HG02852 (cell line): Measurements from ENCODE around the gene ST6GAL2.

Experiments used
- ATAC-seq: cut with Tn5 transposase; IDR thresholded peaks from one replicate; pipeline ENCODE4 v1.9.1; 2021; ENCODE audit warnings: mild to moderate bottlenecking, moderate library complexity; ENCODE audit not compliant: unreplicated experiment

Gene ST6GAL2

DNA sequence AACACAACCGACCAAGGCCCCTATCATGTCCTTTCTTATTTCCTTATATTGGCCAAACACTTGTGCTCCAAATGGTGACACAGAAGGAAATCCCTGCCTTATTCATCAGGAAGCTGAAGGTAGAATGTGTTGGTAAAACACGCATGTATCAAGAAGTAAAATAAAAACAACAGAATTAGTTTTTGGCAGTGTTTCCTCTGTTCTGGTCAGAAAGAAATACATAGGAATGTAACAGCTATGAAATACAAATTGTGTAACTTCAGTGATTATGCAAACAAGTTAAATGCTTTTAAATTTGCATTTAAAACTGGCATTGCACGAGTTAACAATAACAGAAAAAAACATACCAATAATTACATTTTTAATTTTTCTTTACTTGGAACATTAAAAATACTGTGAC lies 19.3 kb downstream of the ST6GAL2 start:
- ATAC-seq, result no peak

DNA sequence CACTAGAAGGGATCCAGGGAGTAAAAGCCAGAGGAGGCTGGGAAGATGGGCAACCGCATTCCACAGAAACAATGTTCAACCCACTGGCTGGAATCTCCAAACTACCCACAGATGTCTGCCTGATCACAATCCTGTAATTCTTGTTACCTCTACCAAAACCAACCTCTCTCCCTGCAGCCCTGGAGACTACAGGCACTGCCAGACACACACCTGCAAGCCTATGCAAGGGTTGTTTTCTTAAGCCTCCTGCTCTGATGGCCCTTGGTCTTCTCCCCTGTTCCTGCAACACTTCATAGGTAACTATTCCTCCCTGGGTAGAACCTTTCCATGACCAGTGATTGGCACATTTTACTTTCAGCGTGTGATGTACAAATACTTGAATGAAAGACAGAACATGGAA lies 21.9 kb downstream of the ST6GAL2 start:
- no peak for ATAC-seq

DNA sequence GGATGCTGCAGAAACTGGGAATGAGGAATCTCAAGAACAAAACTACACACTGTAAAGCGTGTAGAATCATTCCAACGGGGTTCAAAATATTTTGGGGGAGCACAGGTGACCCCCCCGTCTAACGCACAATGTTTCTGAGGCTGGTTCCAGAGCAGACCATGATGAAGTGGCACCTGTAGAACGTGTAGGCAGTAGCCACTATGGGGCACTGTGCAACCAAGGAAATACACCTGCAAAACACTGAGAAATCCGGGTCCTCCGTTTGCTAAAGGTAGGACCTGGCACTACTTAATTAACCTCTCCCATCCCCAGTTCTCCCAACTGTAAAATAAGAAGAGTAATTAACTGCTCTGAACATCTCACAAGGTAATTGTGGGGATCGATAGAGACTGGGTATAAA lies 22.6 kb downstream of the ST6GAL2 start:
- ATAC-seq, result no peak

- ATAC-seq, result no peak
Observed at GRCh38 chr2:106859498-106859897, 26.5 kb downstream of the ST6GAL2 start.

DNA sequence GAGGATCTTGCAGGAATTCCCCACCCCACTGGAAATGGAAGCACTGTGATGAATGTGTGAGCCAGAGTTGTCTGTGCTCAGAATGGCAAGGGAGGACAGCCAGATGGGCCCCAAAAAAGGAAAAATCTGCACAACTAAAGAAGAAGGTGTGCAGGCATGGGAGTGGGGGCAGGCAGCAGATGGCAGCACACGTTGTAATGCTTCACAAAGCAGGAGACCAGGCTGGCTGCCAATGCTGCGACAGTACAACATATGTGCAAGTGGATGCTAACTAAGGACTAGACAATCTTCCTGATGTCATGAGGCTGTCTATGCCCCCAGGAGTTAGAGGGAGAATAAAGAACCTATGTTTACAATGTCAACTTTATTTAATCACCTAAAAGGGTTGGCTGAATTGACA lies 27.2 kb downstream of the ST6GAL2 start:
- ATAC-seq, result no peak

GRCh38 chr2:106857882-106858478 lies 28.0 kb downstream of the ST6GAL2 start:
- no peak for ATAC-seq

DNA sequence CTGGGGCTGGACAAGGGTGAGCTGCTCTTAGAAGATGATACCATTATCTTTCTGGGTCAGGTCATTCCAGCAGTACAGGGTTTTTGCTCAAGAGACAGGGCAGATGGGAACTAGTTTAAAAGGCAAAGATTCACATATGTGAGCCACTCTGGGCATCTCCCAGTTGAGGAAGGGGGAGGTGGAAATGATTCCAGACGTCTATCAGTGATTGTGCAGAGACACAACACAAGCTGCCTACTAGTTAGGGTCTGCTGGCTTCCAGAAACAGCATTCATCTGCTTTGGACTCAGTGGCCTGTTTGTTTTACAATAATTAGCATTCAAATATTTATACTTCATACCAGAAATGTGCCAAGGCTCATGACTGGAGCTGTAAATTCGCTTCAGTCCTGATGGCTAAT lies 32.3 kb downstream of the ST6GAL2 start:
- ATAC-seq, result no peak

DNA sequence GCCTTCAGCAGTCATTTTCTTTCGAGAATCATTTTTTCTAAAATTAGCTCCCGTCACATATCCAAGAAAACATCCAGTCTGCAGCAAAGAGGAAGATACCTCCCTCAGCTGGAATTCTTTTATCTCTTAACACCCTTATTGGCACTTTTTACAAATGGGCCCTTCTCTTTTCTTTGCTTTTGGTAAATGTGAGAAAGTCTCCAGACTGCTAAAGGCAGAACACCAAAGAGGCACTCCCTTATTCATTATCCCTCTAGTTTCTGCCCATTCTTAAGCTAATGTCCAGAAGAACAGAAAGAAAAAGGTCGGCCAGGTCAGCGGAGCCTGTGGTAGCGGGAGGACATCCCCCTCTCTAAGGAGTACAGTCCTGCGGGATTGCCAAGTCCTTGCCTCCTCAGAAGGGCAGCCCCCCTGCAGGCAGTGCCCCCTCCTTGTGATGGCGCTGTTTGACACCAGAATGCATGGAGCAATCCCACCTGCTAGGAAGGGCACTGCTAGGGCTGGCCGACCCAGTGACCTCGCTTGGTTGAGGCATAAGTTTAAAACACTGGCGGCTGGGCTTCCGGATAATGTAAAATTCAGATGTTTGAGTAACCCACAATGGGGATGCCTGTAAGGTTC lies 34.0 kb downstream of the ST6GAL2 start:
- no peak for ATAC-seq

DNA sequence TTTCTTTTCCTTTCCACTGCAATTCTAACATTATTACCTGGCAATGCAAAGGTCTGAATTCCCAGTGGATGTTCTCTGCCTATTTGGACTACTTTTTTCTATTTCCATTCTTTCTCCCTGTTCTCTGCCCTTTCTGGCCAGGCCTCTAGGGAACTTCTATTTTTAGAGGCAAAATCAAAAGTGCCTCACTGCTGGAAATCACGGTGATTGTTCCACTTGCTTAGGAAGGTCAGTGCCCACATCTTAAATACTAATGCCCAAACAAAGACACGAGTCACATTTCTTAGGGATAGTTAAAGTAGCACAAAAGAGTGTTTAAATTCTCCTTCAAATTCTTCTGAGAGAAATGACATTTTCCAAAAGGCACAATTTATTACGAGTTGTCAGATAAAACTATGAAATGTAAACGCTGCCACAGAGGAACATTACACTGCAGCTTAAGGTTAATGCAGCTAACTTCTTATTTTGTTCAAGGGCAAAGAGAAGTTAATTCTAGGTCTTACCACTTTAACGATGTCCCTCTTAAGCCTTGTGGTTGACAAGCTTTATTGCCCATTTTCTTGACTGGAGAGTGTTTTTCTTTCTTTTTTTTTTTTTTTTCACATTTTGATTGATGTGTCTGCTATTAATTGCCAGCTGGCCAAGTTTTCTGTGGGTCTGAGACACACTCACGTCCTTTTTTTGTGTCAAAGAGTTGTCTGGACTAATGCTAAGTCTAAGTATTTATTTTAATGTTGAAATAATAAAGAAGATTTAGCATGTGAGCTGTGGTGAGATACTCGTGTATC lies 34.7 kb downstream of the ST6GAL2 start:
- ATAC-seq, result no peak

DNA sequence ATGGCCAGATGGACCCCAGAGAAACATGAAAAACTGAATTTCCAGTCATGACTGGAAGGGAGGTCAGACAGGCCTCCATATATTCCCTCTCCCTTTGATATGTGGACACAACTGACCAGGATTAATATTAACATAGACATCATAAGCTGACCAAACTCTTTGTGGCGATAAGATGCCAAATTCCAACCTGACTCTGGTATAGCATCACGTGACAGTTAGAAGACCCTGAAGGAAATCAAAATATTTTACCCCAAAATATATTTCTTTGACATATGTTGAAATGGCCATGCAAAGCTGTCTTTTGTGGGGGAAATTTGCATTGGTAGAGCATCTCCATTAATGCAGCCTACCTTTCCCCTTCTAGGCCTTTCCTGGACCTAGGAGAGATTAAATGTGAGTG lies 36.7 kb downstream of the ST6GAL2 start:
- no peak for ATAC-seq

DNA sequence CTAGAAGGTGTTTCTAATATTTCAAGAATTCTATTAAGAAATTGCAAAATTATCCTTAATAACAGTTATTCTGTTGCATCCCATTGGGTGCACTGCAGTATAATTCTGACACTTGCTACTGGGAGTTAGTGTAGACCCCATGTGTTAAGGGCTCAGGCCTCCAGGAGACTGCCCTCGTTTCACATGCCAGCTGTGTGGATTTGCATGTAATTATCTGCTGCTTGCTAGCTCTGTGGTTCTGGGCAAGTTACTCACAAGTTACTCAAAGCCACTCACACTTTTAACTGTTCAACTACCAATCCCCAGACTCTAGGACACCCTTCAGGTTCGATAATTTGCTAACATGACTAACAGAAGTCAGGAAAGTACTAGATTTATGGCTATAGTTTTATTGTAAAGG lies 38.6 kb downstream of the ST6GAL2 start:
- no peak for ATAC-seq

DNA sequence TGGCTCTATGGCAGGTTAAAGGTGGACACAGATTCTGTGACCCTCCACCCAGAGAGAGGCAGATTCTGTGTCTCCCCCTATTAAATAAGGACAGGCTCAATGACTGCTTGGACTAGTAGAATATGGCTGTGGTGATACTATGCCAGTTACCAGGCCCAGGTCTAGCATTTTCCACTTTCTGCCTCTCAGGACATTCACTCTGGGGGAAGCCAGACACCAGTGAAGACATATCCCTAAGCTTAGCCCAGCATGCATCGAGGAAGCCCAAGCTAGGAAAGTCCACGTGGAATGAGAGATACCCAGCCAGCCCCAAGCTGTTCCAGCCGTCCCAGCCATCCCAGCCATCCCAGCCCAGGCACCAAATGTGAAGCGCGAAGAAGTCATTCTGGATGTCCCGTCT lies 40.3 kb downstream of the ST6GAL2 start:
- no peak for ATAC-seq

GRCh38 chr2:106843910-106844250 lies 42.1 kb downstream of the ST6GAL2 start:
- no peak for ATAC-seq

- ATAC-seq, result no peak
Observed at GRCh38 chr2:106843001-106843909, 42.7 kb downstream of the ST6GAL2 start.

DNA sequence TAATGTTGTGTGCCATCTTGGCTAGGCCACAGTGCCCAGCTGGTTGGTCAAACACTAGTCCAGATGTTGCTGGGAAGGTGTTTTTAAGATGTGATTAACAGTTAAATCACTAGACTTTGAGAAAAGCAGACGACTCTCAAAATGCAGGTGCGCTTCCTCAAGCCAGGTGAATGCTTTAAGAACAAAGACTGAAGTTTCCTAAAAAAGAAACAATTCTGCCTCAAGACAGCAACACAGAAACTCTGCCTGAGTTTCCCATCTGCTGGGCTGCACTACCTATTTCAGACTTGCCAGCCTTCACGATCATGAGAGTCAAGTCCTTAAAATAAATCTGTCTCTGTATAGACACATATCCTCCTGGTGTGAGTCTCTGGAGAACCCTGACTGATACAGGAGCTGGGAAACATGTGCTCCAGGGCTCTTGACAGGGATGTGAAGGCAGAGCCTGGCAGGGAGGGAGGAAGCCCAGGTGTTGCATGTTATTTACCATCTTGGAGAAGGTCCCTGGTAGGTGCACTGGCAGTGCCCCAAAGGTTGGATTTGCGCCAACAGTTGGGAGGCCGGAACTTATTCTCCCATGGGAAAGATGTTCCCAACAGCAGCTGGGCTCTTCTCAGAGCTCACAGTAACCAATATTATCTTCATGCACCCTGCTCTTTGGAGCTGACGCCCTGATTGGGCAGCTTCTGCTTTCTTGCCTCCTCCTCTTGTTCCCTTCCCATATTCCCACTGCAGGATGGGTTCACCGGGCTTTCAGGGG lies 43.9 kb downstream of the ST6GAL2 start:
- ATAC-seq, result no peak

GRCh38 chr2:106840818-106841217 lies 45.1 kb downstream of the ST6GAL2 start:
- no peak for ATAC-seq

GRCh38 chr2:106839849-106840595 lies 45.9 kb downstream of the ST6GAL2 start:
- ATAC-seq, result no peak

GRCh38 chr2:106833256-106833655 lies 52.7 kb downstream of the ST6GAL2 start:
- no peak for ATAC-seq

DNA sequence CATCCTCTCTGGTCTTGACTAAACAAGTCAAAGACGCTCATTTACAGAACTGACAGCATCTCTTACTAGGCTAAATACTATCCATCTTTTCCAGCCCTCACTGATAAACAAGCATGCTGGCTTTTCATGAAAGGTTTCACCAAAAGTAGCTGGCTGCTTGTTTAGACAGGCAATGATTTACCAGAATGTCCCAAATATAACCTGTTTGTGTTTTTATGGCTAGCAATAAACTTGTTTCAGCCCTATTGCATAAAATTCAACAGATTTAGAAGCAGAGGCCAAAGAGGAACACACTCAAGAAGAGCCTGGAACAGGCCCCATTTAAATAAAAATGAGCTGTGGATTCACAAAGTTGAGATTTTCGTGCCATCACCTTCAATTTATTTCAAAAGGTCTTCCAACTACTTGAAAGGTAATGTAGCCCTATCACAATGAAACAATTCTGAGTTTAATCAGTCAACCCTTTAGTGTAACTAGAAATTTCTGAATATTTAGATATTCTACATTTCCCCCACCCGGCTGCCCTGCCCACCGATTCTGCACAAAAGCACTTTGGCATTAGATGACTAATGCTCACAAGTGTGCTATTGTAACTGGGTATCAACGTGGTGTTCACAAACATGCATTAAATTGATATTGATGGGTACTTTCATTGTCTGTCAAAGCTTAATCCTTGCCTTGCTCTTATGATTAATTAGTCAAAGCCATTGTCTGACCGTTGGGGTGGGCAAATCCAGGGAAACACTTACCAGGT lies 54.0 kb downstream of the ST6GAL2 start:
- no peak for ATAC-seq
